HCT116 (cell line): Measurements from ENCODE around the gene ONECUT3.

Source experiments
- MAX ChIP-seq: IDR thresholded peaks from 2 replicates; pipeline ENCODE4 v1.6.1; 2012
- POLR2A ChIP-seq: IDR thresholded peaks from 2 replicates; pipeline ENCODE4 v1.7.0; 2011; ENCODE audit warnings: borderline replicate concordance; ENCODE audit not compliant: insufficient read depth, insufficient read length; ENCODE audit errors: extremely low read depth
- ZFX ChIP-seq: fragments of 450-650 bp; IDR thresholded peaks from 2 replicates; pipeline ENCODE4 v1.6.1; 2017

- TF ChIP-seq ZFX (no peak), MAX (no peak; the same call in 1 of the 2 replicates), POLR2A (peak; percentile 22)
Observed at GRCh38 chr19:1812426-1813191, 59.3 kb downstream of the ONECUT3 start.
